ENCODE measurements around the gene MIPEP. TPM values are rescaled to one million over a fixed set of nuclear protein-coding genes. Genes with fewer than 3 reads are reported as not detected.
"Not testable (repeated sequence)": the region's sequence is repeated elsewhere in the genome, so short reads cannot be mapped to it uniquely, and the experiment has no call there.

The MIPEP gene
- polyA plus RNA-seq, 2 of the 4 experiments (the other 2 are of a cell fraction) = 21.6 to 32.8 TPM

DNA sequence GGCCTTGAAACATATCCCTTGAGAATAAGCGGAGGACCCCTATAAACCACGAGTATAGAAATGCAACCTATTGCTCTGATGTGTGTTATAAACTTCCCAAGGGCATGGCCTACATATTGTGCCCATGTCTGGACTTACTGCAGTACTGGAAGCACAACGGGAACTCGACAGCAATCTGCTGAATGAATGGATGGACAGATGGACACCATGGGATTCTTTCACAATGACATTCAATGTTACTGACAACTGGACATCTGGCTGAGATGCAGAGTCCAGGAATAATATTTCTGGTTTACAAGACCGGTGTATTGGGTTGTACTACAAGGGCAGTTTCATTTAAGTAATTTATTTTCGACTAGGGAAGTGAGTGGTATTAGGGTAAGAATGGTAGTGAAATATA lies 123.7 kb downstream of the MIPEP start:
- Histone ChIP-seq H3K4me3 (no peak overlapping the region), H3K4me1 (no peaks in the 10 kb centered on the region), H3K4me2 (no peak overlapping the region), H3K27ac (no peak overlapping the region), H3K9me3 (no peaks in the 10 kb centered on the region)
- FAIRE-seq (no peak), DNase-seq (ENCODE audit: low read depth in 1 of 2, low spot score in 1 of 2) (no peak), ATAC-seq (no peak)
- POLR2A ChIA-PET = no interaction called here
- 89% methylated on average over 6 of the region's 6 CpGs for WGBS (ENCODE audit: missing lambda C conversion rate)
- CTCF ChIA-PET = no interaction called here
- TF ChIP-seq NPAS2 (CRISPR knock-in tag; IDR thresholded peaks at IDR 0.05; ENCODE audit: borderline replicate concordance) (no peak), ZNF302 (CRISPR knock-in tag; IDR thresholded peaks at IDR 0.05) (no peak), PHF8 (IDR thresholded peaks at IDR 0.05; ENCODE audit: borderline replicate concordance, low read depth) (no peak), ZFP36 (IDR thresholded peaks at IDR 0.05; ENCODE audit: borderline replicate concordance, partially characterized antibody) (no peak), KDM1A (IDR thresholded peaks at IDR 0.05; ENCODE audit: low read depth) (no peak), CBX8 (IDR thresholded peaks at IDR 0.05) (no peak), KDM5A (IDR thresholded peaks at IDR 0.05) (no peak), CHD4 (IDR thresholded peaks at IDR 0.05; ENCODE audit: borderline replicate concordance) (no peak), MAFK (IDR thresholded peaks at IDR 0.05; ENCODE audit: partially characterized antibody) (no peak), EP300 (IDR thresholded peaks at IDR 0.05) (no peak), SMC3 (IDR thresholded peaks at IDR 0.05) (no peak), POLR2AphosphoS2 (conservative IDR thresholded peaks at IDR 0.05; ENCODE audit: low read length) (no peak), JUN (IDR thresholded peaks at IDR 0.05) (no peak)
- TF ChIP-seq, protein P1, sequence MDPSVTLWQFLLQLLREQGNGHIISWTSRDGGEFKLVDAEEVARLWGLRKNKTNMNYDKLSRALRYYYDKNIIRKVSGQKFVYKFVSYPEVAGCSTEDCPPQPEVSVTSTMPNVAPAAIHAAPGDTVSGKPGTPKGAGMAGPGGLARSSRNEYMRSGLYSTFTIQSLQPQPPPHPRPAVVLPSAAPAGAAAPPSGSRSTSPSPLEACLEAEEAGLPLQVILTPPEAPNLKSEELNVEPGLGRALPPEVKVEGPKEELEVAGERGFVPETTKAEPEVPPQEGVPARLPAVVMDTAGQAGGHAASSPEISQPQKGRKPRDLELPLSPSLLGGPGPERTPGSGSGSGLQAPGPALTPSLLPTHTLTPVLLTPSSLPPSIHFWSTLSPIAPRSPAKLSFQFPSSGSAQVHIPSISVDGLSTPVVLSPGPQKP (IDR thresholded peaks at IDR 0.05; ENCODE audit: low read depth, low read length) = no peak
- TF ChIP-seq, protein P2, sequence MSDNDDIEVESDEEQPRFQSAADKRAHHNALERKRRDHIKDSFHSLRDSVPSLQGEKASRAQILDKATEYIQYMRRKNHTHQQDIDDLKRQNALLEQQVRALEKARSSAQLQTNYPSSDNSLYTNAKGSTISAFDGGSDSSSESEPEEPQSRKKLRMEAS (IDR thresholded peaks at IDR 0.05) = no peak
- TF ChIP-seq, protein P3, sequence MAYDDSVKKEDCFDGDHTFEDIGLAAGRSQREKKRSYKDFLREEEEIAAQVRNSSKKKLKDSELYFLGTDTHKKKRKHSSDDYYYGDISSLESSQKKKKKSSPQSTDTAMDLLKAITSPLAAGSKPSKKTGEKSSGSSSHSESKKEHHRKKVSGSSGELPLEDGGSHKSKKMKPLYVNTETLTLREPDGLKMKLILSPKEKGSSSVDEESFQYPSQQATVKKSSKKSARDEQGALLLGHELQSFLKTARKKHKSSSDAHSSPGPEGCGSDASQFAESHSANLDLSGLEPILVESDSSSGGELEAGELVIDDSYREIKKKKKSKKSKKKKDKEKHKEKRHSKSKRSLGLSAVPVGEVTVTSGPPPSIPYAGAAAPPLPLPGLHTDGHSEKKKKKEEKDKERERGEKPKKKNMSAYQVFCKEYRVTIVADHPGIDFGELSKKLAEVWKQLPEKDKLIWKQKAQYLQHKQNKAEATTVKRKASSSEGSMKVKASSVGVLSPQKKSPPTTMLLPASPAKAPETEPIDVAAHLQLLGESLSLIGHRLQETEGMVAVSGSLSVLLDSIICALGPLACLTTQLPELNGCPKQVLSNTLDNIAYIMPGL (CRISPR knock-in tag; IDR thresholded peaks at IDR 0.05; ENCODE audit: borderline replicate concordance) = no peak
- TF ChIP-seq, protein P4, sequence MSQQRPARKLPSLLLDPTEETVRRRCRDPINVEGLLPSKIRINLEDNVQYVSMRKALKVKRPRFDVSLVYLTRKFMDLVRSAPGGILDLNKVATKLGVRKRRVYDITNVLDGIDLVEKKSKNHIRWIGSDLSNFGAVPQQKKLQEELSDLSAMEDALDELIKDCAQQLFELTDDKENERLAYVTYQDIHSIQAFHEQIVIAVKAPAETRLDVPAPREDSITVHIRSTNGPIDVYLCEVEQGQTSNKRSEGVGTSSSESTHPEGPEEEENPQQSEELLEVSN (IDR thresholded peaks at IDR 0.05; ENCODE audit: borderline replicate concordance, low read depth) = no peak
- TF ChIP-seq, protein P5, sequence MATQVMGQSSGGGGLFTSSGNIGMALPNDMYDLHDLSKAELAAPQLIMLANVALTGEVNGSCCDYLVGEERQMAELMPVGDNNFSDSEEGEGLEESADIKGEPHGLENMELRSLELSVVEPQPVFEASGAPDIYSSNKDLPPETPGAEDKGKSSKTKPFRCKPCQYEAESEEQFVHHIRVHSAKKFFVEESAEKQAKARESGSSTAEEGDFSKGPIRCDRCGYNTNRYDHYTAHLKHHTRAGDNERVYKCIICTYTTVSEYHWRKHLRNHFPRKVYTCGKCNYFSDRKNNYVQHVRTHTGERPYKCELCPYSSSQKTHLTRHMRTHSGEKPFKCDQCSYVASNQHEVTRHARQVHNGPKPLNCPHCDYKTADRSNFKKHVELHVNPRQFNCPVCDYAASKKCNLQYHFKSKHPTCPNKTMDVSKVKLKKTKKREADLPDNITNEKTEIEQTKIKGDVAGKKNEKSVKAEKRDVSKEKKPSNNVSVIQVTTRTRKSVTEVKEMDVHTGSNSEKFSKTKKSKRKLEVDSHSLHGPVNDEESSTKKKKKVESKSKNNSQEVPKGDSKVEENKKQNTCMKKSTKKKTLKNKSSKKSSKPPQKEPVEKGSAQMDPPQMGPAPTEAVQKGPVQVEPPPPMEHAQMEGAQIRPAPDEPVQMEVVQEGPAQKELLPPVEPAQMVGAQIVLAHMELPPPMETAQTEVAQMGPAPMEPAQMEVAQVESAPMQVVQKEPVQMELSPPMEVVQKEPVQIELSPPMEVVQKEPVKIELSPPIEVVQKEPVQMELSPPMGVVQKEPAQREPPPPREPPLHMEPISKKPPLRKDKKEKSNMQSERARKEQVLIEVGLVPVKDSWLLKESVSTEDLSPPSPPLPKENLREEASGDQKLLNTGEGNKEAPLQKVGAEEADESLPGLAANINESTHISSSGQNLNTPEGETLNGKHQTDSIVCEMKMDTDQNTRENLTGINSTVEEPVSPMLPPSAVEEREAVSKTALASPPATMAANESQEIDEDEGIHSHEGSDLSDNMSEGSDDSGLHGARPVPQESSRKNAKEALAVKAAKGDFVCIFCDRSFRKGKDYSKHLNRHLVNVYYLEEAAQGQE (IDR thresholded peaks at IDR 0.05) = no peak

DNA sequence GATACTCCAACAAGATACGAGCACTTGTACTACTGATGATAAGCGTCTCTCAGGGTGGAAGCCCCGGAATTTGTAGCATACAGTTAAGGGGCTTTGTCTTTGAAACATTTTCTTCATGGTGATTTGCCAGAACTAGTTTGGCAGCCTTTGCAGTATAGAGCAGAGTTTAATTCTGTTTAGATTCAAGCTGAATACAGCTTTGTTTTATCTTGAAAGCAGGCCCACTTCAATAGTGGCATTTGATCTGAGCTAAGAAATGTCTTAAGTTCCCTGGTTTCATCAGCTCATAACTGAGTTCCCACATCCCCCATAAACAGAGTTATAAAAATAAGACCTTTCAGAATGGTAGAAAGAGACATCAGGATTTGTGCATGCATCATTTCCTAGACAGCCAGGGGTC lies 125.9 kb downstream of the MIPEP start:
- POLR2A ChIA-PET = no interaction called here
- FAIRE-seq (no peak), ATAC-seq (no peak), DNase-seq (ENCODE audit: low read depth in 1 of 2, low spot score in 1 of 2) (no peak)
- H3K4me3 ChIP-seq = no peak overlapping the region
- no peak overlapping the region for H3K4me2 ChIP-seq
- no peaks in the 10 kb centered on the region for H3K9me3 ChIP-seq
- CTCF ChIA-PET = no interaction called here
- H3K4me1 ChIP-seq = no peaks in the 10 kb centered on the region
- H3K27ac ChIP-seq = no peak overlapping the region
- WGBS (ENCODE audit: missing lambda C conversion rate) = 97% methylated on average over 3 of the region's 3 CpGs
- TF ChIP-seq CBX8 (IDR thresholded peaks at IDR 0.05) = no peak
- no peak for TF ChIP-seq SREBF2 (IDR thresholded peaks at IDR 0.05)
- TF ChIP-seq FOSB (CRISPR knock-in tag; IDR thresholded peaks at IDR 0.05) = no peak

DNA sequence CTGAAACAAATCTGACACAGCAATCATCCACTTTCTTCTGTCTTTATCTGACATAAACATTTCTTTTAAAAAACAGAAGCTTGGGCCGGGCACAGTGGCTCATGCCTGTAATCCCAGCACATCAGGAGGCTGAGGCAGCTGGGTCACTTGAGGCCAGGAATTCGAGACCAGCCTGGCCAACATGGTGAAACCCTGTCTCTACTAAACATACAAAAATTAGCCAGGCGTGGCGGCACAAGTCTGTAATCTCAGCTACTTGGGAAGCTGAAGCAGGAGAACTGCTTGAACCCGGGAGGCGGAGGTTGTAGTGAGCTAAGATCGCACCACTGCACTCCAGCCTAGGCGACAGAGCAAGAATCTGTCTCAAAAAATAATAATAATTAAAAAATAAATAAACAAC lies 127.4 kb downstream of the MIPEP start:
- POLR2A ChIA-PET; H3K4me1 ChIP-seq; FAIRE-seq; H3K9me3 ChIP-seq; H3K27ac ChIP-seq; DNase-seq (ENCODE audit: low read depth in 1 of 2, low spot score in 1 of 2); ATAC-seq; H3K4me3 ChIP-seq; CTCF ChIA-PET; H3K4me2 ChIP-seq: not testable (repeated sequence)
- 81% methylated on average over 7 of the region's 8 CpGs for WGBS (ENCODE audit: missing lambda C conversion rate)
